ENCODE measurements around the gene PHKB.

The PHKB gene

DNA sequence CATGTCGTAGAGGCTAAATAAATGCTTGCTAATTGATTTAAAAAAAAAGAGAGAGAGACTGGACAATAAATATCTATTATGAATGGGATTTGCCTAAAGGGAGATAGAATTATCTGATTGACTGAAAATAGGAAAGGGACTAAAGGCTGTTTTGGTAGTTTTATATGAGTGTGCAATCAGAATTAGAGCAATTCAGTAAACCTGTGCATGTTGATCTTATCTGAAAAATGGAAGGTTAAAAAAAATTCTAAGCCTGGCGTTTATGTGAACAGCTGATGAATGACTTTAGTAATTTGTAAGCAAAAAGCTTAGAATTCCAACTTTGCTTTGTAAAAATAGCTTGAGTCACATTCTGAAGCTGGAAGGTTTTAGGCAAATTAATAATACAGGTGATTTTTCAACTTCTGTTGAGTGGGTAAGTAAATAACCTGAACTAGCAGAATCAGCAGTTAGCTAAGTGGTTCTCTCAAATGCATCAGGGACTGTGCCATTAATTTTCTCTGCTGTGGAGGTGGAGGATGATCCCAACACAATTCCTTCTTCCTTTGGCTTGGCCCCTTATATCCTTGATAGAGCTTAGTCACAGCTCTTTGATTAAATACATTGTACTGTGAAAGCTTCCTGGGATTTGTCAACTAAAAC is 254.4 kb downstream of the PHKB start:
- peaks cover 23% of the 10 kb centered on the region for H3K4me1 Mint-ChIP-seq
- H3K4me3 Mint-ChIP-seq: no peak overlapping the region
- no peaks in the 10 kb centered on the region for H3K9me3 Mint-ChIP-seq
- no peaks in the 10 kb centered on the region for H3K36me3 Mint-ChIP-seq
- ATAC-seq (no peak), DNase-seq (ENCODE audit: low spot score in 2 of 2) (no peak)
- no peak overlapping the region for H3K27ac Mint-ChIP-seq

DNA sequence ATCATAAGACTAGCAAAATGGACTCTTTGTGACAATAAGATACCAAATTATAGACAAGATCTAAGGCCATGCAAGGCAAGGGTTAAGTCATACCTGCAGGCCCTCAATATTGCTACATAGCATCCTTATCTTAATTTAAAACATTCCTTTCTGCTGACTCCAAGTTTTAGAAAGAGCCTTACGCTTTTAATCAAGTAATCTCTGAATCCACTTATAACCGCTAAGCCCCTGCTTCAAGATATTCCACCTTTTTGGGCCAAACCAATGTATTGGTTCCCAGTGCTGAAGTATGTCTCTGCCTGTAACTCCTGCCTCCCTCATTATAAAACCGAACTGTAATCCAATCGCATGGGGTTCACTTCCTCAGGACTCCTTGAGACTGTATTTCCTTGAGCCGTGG is 255.4 kb downstream of the PHKB start:
- Mint-ChIP-seq H3K4me3 (no peak overlapping the region), H3K36me3 (no peaks in the 10 kb centered on the region), H3K27ac (no peak overlapping the region), H3K4me1 (peaks cover 23% of the 10 kb centered on the region), H3K9me3 (no peaks in the 10 kb centered on the region)
- ATAC-seq: no peak
- no peak for DNase-seq (ENCODE audit: low spot score in 2 of 2)

DNA sequence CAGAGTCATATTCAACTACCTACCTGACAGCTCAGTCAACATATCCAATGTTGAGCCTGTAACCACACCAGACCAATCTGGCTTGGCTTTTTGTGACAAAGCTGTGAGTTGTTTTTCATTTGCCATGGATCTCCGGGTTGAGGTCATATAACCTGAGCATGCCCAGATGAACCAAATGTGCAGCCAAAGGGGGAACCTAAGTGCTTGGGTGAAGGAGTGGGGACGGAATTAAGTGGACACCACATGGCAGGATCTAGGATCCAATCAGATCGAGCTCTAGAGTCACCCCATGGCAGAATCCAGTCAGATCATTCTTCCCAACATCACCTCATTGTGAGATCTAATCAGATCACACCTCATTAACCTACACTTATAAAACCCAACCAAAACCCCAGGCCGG is 258.6 kb downstream of the PHKB start:
- peak; percentile 32 for ATAC-seq

DNA sequence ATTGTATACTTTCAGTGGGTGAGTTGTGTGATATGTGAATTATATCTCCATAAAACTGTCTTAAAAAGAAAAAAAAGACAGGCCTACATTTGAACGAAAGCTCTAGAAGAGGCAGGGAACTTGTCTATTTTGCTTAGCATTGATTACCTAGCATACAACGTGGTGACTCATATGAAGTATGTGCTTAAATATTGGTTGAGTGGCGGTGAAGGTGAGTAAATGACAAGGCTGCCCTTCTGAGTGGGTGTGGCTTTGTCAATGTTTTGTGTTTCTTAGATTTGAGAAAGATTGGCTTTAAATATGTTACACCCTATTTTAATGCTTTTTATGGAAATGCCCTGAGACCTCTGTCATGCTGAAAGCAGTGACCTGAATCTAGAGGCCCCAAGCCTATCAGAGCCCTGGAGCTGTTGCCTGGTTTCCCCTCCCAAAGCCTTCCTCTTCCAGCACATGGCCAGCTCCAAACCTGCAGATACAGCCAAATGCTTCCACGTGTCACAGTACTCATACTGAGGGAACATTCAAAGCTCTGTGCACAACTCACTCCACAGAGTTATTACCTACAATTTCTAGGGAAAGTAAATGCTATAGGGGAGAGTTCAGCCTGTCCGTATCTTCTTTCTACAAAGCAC is 260.0 kb downstream of the PHKB start:
- no peaks in the 10 kb centered on the region for H3K9me3 Mint-ChIP-seq
- ATAC-seq (no peak), DNase-seq (ENCODE audit: low spot score in 2 of 2) (no peak)
- H3K4me1 Mint-ChIP-seq: no peaks in the 10 kb centered on the region
- H3K27ac Mint-ChIP-seq: no peak overlapping the region
- H3K36me3 Mint-ChIP-seq: no peaks in the 10 kb centered on the region
- H3K4me3 Mint-ChIP-seq: no peak overlapping the region

More for the DNA sequence above, 258.6 kb downstream of the PHKB start:
- H3K9me3 Mint-ChIP-seq: no peaks in the 10 kb centered on the region
- no peak for DNase-seq (ENCODE audit: low spot score in 2 of 2)
- H3K4me3 Mint-ChIP-seq: no peak overlapping the region
- H3K27ac Mint-ChIP-seq: no peak overlapping the region
- H3K36me3 Mint-ChIP-seq: no peaks in the 10 kb centered on the region
- no peaks in the 10 kb centered on the region for H3K4me1 Mint-ChIP-seq

DNA sequence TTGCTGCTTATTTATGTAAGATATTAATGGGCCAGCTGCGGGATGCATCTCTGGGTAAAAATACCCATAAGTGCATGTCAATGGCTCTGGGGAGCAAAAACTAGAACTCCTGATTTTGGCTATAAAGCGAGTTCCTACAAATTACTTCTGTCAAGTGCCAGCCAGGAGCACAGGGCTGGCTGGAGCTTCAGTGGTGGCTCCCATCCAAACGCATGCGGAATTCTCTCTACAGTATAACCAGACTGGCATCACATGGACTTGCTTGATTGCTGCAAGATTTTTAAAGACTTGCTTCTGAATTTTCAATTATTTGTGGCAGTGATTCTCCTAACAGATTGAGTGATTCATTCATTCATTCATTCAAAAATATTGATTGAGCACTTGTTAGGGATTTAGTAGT is 260.9 kb downstream of the PHKB start:
- H3K4me3 Mint-ChIP-seq: no peak overlapping the region
- no peak for DNase-seq (ENCODE audit: low spot score in 2 of 2)
- H3K27ac Mint-ChIP-seq: no peak overlapping the region
- ATAC-seq: no peak
- H3K4me1 Mint-ChIP-seq: no peaks in the 10 kb centered on the region
- no peaks in the 10 kb centered on the region for H3K36me3 Mint-ChIP-seq
- H3K9me3 Mint-ChIP-seq: no peaks in the 10 kb centered on the region

DNA sequence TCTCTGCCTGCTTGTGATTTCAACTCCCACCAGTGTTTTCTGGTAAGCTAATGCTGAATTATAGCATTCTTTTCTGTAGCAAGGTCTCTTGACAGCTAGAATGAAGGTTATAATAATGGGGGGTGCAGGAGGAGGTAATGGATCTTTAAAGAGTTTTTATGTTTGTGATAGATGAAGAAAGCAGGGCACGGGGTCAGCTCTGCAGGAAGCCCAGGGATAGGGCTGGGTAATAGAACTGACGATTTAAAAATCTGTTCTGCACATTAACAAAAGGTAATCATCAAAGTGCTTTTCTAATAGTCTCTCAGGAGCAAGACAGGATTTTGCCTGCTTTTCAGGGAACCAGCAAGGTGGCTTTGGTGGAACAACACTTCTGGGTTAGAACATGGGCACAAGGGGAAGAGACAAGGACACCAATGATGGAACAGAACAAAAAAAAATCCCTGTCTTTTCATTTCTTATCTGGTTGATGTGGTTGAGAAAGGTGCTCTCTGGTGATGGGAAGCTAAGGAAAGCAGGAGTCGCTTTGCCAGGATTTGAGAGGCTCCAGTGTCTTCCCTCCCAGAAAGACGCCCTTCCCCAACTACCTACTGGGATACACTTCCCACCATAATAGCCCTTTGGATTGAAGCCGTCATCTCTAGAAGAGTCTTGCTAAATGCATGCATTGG is 263.1 kb downstream of the PHKB start:
- H3K4me1 Mint-ChIP-seq: no peaks in the 10 kb centered on the region
- H3K9me3 Mint-ChIP-seq: no peaks in the 10 kb centered on the region
- DNase-seq (ENCODE audit: low spot score in 2 of 2): no peak
- no peaks in the 10 kb centered on the region for H3K36me3 Mint-ChIP-seq
- no peak overlapping the region for H3K27ac Mint-ChIP-seq
- no peak for ATAC-seq
- no peak overlapping the region for H3K4me3 Mint-ChIP-seq

DNA sequence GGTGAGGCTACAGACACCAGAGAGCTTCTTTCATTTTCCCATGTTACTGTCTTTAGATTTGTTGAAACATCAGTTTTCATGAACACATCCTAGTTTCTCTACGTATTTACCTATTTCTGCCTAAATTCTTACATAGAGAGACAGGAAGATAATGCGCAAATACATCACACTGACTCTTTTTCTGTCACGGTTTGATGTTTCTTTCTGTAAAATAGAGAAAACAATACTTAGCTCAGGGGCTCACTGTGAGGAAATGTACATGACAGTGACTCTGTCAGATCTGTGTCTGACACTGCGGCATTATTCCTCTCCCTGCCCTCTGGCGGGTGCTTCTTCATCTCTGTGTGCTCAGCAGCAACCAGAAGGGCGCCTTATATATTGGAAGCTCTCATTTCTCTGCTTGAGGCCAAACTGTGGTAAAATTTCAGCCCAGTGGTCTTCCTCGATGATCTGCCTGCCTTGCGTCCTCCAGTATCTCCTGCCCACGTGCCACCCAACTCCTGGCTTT is 264.1 kb downstream of the PHKB start:
- no peak overlapping the region for H3K27ac Mint-ChIP-seq
- DNase-seq (ENCODE audit: low spot score in 2 of 2): no peak
- H3K9me3 Mint-ChIP-seq: no peaks in the 10 kb centered on the region
- no peaks in the 10 kb centered on the region for H3K36me3 Mint-ChIP-seq
- no peaks in the 10 kb centered on the region for H3K4me1 Mint-ChIP-seq
- ATAC-seq: no peak
- H3K4me3 Mint-ChIP-seq: no peak overlapping the region

DNA sequence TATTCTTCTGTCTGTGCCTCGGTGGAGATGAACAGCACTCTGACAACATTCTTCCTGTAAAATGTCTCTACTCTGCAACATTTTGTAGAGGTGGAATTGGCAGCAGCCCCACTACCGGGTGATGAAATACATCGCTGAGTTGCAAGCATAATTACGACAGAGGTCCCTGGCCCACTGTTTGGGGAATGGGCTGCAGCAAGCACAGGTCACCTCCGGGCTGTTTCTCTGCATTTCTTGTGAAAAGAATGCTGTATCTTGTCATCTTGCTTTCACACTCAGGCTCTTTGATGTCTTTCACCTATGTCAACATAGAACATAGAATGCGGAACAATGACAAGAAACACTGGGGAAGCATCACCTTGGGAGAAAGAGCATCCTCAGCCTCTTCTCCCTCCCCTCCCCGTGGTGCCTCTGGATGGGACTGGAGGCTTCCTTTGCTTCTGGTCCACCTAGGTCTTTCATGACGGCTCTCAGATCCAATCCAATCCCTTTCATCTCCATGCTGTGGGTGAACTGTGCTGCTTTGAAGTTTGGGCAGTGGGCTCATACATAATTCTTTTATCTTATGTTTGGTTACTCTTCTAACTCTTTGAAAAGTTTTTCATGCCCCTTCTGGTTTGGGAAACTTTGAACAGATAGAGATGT is 265.0 kb downstream of the PHKB start:
- no peak for ATAC-seq
- Mint-ChIP-seq H3K27ac (no peak overlapping the region), H3K4me1 (no peaks in the 10 kb centered on the region), H3K36me3 (no peaks in the 10 kb centered on the region), H3K4me3 (no peak overlapping the region), H3K9me3 (no peaks in the 10 kb centered on the region)
- DNase-seq (ENCODE audit: low spot score in 2 of 2): no peak

DNA sequence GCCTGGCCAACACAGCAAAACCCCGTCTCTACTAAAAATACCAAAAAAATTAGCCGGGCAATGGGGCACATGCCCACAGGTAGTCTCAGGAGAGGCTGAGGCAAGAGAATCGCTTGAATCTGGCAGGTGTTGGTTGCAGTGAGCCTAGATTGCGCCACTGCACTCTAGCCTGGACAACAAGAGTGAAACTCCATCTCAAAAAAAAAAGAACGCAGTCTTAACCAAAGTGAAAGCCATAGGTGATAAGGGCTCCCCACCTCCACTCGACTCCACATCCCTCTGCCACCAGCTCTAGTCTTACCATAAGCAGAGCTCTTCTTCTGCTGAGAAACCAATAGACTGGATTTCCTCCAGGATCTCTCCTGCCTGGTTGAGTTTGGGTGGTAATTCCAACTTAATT is 266.0 kb downstream of the PHKB start:
- DNase-seq (ENCODE audit: low spot score in 2 of 2): no peak
- Mint-ChIP-seq H3K36me3 (no peaks in the 10 kb centered on the region), H3K9me3 (no peaks in the 10 kb centered on the region), H3K4me3 (no peak overlapping the region), H3K4me1 (no peaks in the 10 kb centered on the region), H3K27ac (no peak overlapping the region)
- ATAC-seq: no peak

DNA sequence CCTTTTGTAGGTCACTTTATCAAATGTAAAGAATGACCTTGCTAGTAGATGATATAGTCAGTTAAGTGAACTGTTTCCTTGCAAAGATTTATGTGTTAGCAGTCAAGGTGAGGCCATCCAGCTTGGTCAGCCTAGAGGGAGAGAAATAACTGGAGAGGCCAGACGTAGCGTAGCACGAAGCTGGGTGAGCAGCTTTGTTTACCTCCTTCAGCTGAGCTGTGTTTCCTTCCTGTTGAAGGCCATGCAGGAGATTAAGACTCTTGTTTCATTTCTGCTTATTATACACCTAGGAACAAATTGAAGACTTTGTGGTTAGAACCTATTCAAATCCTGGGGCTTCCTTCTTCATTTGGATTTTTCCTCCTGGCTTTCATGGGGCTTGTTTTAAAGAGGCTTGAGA is 267.1 kb downstream of the PHKB start:
- ATAC-seq (no peak), DNase-seq (ENCODE audit: low spot score in 2 of 2) (no peak)
- peaks cover 7% of the 10 kb centered on the region for H3K4me1 Mint-ChIP-seq
- no peaks in the 10 kb centered on the region for H3K36me3 Mint-ChIP-seq
- H3K9me3 Mint-ChIP-seq: no peaks in the 10 kb centered on the region
- no peak overlapping the region for H3K27ac Mint-ChIP-seq
- no peak overlapping the region for H3K4me3 Mint-ChIP-seq

DNA sequence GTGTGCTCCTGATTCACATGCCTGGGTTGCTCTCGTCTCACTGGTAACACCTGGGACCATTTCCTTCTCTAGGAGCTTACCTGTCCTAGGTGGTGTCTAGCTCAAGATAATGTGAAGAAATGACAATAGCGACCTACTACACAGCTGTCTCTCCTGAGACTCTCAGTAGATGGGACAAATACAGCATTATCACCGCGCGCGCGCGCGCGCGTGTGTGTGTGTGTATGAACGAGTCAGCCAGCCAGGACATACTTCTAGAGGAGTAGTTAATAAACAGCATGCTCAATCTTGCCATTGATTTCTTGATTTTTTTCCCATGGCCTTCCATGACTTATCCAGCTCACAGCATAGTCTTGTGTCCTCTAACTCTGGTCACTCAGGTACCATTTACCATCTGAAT is 268.6 kb downstream of the PHKB start:
- Mint-ChIP-seq H3K4me3 (no peak overlapping the region), H3K9me3 (no peaks in the 10 kb centered on the region), H3K27ac (no peak overlapping the region), H3K4me1 (peaks cover 7% of the 10 kb centered on the region), H3K36me3 (no peaks in the 10 kb centered on the region)
- DNase-seq (ENCODE audit: low spot score in 2 of 2) (no peak), ATAC-seq (no peak)

DNA sequence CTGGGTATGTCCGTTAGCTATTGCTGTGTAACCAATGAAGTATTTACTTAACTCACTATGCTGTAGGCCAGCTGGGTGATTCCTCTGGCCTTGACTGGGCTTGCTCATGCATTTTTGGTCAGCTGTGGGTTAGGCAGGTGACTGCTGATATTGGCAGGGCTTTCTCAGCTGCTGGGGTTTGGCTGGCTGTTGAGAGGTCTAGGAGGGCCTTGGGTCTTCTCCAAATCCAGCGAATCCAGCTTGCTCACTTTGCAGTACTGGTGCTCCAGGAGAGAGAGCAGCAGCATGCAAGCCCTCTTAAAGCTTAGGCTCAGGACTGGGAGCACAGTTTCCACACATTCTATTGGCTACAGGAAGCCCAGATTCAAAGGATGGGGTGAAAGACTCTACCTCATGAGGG is 270.1 kb downstream of the PHKB start:
- H3K4me3 Mint-ChIP-seq: no peak overlapping the region

DNA sequence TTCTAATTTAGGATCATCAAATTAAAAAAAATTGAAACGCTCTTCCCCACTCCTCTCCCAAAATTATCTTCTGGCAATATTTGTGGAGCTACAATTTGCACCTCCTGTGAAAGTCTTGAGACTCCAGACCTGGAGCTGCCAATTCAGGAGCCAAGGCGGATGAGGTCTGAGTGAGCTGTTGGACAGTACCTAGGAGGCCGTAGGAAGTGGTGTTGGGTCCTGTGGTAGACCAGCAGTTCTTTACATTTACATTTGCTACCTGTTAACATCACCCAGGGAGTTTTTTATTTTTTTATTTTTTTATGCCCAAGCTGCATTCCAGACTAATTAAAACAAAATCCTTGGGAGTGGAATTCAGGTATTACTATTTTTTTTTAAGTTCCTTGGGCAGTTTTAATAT is 271.0 kb downstream of the PHKB start:
- Mint-ChIP-seq H3K4me1 (peaks cover 7% of the 10 kb centered on the region), H3K36me3 (no peaks in the 10 kb centered on the region), H3K4me3 (no peak overlapping the region), H3K27ac (no peak overlapping the region), H3K9me3 (no peaks in the 10 kb centered on the region)
- DNase-seq (ENCODE audit: low spot score in 2 of 2) (no peak), ATAC-seq (no peak)

More for the DNA sequence above, 270.1 kb downstream of the PHKB start:
- no peak for ATAC-seq
- H3K27ac Mint-ChIP-seq: no peak overlapping the region
- no peaks in the 10 kb centered on the region for H3K36me3 Mint-ChIP-seq
- no peak for DNase-seq (ENCODE audit: low spot score in 2 of 2)
- peaks cover 7% of the 10 kb centered on the region for H3K4me1 Mint-ChIP-seq
- H3K9me3 Mint-ChIP-seq: no peaks in the 10 kb centered on the region

DNA sequence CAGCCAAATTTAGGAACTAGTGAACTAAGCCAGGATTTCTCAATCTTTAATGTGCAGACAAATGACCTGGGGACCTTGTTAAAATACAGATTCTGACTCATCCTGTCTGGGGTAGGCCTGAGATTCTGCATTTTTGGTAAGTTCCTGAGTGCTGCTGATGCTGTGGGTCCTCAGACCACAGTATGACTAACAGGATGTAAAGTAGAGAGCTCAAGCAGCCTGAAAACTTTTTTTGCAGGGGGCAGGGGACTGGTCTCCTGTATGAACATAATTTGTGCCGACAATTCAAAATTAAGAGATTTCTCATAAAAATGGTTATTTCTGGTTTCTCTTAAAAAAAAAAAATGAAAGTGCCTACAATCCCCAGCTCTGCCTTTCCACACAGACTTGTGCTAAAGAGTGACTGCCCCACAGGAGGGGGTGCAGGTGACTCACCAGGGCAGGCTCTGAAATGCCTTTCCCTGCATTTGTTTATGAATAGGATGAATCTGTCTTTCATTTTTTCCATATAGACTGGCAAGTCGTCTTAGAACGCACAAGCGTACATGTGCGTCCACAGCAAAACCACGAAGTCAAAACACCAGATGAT is 271.5 kb downstream of the PHKB start:
- H3K4me1 Mint-ChIP-seq: peaks cover 7% of the 10 kb centered on the region
- peak overlapping the region; percentile 86 for H3K27ac Mint-ChIP-seq
- peak overlapping the region; percentile 48 for H3K4me3 Mint-ChIP-seq
- DNase-seq (ENCODE audit: low spot score in 2 of 2) (no peak), ATAC-seq (peak; percentile 95)
- no peaks in the 10 kb centered on the region for H3K36me3 Mint-ChIP-seq
- H3K9me3 Mint-ChIP-seq: no peaks in the 10 kb centered on the region

DNA sequence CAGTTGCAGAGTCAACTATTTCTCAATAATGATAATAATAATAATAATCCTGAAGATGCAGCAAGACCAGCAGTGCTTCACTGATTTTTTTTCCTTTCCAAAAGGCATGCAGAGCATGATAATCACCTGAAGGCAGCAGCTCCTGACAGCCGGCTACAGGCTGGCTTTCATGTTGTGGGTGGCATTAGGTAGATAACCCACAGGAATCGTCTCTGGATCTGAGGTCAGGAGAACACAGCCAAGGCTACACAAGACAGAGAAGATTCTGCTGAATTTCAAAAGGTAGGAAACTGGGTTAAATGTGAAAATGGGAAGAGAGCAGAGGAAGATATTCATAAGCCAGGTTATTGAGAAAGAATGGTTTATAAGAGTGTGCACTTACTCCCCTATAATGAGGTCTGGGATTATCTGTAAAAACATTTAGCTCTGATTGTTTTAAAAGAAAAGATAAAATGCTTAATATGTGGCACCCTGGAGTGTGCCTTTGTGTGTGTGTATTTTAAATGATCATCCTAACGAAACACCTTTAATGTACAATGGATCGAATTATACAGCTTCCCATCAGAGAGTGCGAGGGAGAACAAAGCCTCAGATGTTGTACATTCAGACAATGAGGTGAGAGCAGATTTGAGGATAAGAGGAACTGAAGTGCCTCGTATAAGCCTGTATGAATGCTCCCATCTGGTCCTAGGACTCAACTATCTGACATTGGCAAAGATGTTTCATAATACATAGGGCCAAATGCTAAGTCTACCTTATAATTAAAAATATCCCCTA is 273.1 kb downstream of the PHKB start:
- no peak overlapping the region for H3K4me3 Mint-ChIP-seq
- DNase-seq (ENCODE audit: low spot score in 2 of 2) (no peak), ATAC-seq (no peak)
- H3K4me1 Mint-ChIP-seq: peaks cover 7% of the 10 kb centered on the region
- H3K27ac Mint-ChIP-seq: no peak overlapping the region
- no peaks in the 10 kb centered on the region for H3K36me3 Mint-ChIP-seq
- no peaks in the 10 kb centered on the region for H3K9me3 Mint-ChIP-seq
